Subcutaneous adipose tissue (tissue), 4 donors: ENCODE data around the gene EGR4. TPM values are rescaled to one million over a fixed set of nuclear protein-coding genes. Genes with fewer than 3 reads are reported as not detected.

Experiments used
- CTCF ChIP-seq: fragments of 450-650 bp; IDR thresholded peaks from one replicate; pipeline ENCODE4 v1.5.1; 2016; ENCODE audit warnings: low read depth, mild to moderate bottlenecking, control low read depth, antibody characterized with exemption, moderate library complexity
- total RNA-seq, 4 donors: library from RNA; depleted of rRNA; stranded (reverse); fragments of >200 nt; gene quantifications; one replicate each; pipeline ENCODE4 v1.1.0, GENCODE V29; 2016

Gene EGR4
- total RNA-seq, 4 donors from 2014 or later = not detected

- no peak for TF ChIP-seq CTCF
These were observed 10.3 kb downstream of the EGR4 start for GRCh38 chr2:73282924-73283544.

- no peak for TF ChIP-seq CTCF
These were observed 12.1 kb downstream of the EGR4 start for GRCh38 chr2:73281244-73281643.

- no peak for TF ChIP-seq CTCF
These were observed 13.5 kb downstream of the EGR4 start for GRCh38 chr2:73279852-73280251.

- no peak for TF ChIP-seq CTCF
These were observed 21.1 kb downstream of the EGR4 start for GRCh38 chr2:73272270-73272669.

- no peak for TF ChIP-seq CTCF
These were observed 23.5 kb downstream of the EGR4 start for GRCh38 chr2:73269686-73270465.

- TF ChIP-seq CTCF = no peak
These were observed 24.3 kb downstream of the EGR4 start for GRCh38 chr2:73268830-73269685.

- TF ChIP-seq CTCF = no peak
These were observed 24.9 kb downstream of the EGR4 start for GRCh38 chr2:73268366-73268829.
